H9 (cell line): ENCODE measurements around the gene PTGIR. TPM values are rescaled to one million over a fixed set of nuclear protein-coding genes. Genes with fewer than 3 reads are reported as not detected.

Source experiments
- DNase-seq: peaks from one replicate; pipeline ENCODE4 v3.0.0-alpha.2; 2017
- H2AFZ ChIP-seq: one replicate; pipeline ENCODE4 v1.6.1; 2013; ENCODE audit warnings: mild to moderate bottlenecking, low read length, control low read depth, moderate library complexity
- H2AK5ac ChIP-seq: 2 replicates; pipeline ENCODE4 v1.6.1; 2013; ENCODE audit warnings: low read length, control low read depth, mixed read lengths; ENCODE audit not compliant: insufficient read length
- H2BK120ac ChIP-seq: one replicate; pipeline ENCODE4 v1.6.1; 2013; ENCODE audit warnings: low read depth, mild to moderate bottlenecking, low read length, control low read depth, inconsistent platforms; ENCODE audit not compliant: poor library complexity, severe bottlenecking
- H2BK12ac ChIP-seq: 2 replicates; pipeline ENCODE4 v1.6.1; 2013; ENCODE audit warnings: low read length, control low read depth, mixed read lengths, low read depth; ENCODE audit not compliant: insufficient read length
- H2BK15ac ChIP-seq: 2 replicates; pipeline ENCODE4 v1.6.1; 2013; ENCODE audit warnings: low read depth, low read length, control low read depth
- H2BK20ac ChIP-seq: one replicate; pipeline ENCODE4 v1.6.1; 2013; ENCODE audit warnings: low read depth, mild to moderate bottlenecking, low read length, control low read depth, inconsistent platforms; ENCODE audit not compliant: poor library complexity, severe bottlenecking
- H2BK5ac ChIP-seq: 2 replicates; pipeline ENCODE4 v1.6.1; 2013; ENCODE audit warnings: low read length, control low read depth, mixed read lengths; ENCODE audit not compliant: insufficient read length
- H3K14ac ChIP-seq: 2 replicates; pipeline ENCODE4 v1.6.1; 2013; ENCODE audit warnings: low read length, control low read depth; ENCODE audit not compliant: insufficient read depth
- H3K18ac ChIP-seq: 2 replicates; pipeline ENCODE4 v1.6.1; 2013; ENCODE audit warnings: low read depth, mild to moderate bottlenecking, mixed read lengths, low read length, control low read depth; ENCODE audit not compliant: insufficient read length
- H3K23ac ChIP-seq: 2 replicates; pipeline ENCODE4 v1.6.1; 2013; ENCODE audit warnings: low read length, control low read depth, mixed read lengths, low read depth; ENCODE audit not compliant: insufficient read length
- H3K23me2 ChIP-seq: 2 replicates; pipeline ENCODE4 v1.6.1; 2013; ENCODE audit warnings: low read depth, mild to moderate bottlenecking, mixed read lengths, low read length, control low read depth; ENCODE audit not compliant: insufficient read length, poor library complexity, severe bottlenecking
- H3K27ac ChIP-seq: 2 replicates; pipeline ENCODE4 v1.5.1; 2013; ENCODE audit warnings: low read length, control low read depth, mixed read lengths, low read depth; ENCODE audit not compliant: insufficient read length
- H3K27me3 ChIP-seq: 2 replicates; pipeline ENCODE4 v1.6.1; 2013; ENCODE audit warnings: low read length, control low read depth, inconsistent platforms; ENCODE audit not compliant: insufficient read depth
- H3K4ac ChIP-seq: 2 replicates; pipeline ENCODE4 v1.6.1; 2013; ENCODE audit warnings: low read depth, mild to moderate bottlenecking, control low read depth, inconsistent platforms, low read length, moderate library complexity
- H3K4me1 ChIP-seq: 2 replicates; pipeline ENCODE4 v1.6.1; 2013; ENCODE audit warnings: low read length, control low read depth, inconsistent platforms; ENCODE audit not compliant: insufficient read depth
- H3K4me2 ChIP-seq: 2 replicates; pipeline ENCODE4 v1.6.1; 2013; ENCODE audit warnings: low read length, control low read depth, mixed read lengths; ENCODE audit not compliant: insufficient read length, insufficient read depth
- H3K56ac ChIP-seq: 2 replicates; pipeline ENCODE4 v1.6.1; 2013; ENCODE audit warnings: low read depth, mild to moderate bottlenecking, mixed read lengths, low read length, control low read depth; ENCODE audit not compliant: insufficient read length
- H3K79me1 ChIP-seq: 2 replicates; pipeline ENCODE4 v1.6.1; 2013; ENCODE audit warnings: low read depth, mild to moderate bottlenecking, moderate library complexity, low read length, control low read depth, inconsistent platforms; ENCODE audit not compliant: insufficient read depth, poor library complexity, severe bottlenecking
- H3K79me2 ChIP-seq: 2 replicates; pipeline ENCODE4 v1.6.1; 2013; ENCODE audit warnings: low read length, control low read depth, inconsistent platforms; ENCODE audit not compliant: insufficient read depth
- H3K9ac ChIP-seq: 2 replicates; pipeline ENCODE4 v1.6.1; 2013; ENCODE audit warnings: low read length, control low read depth, mixed read lengths; ENCODE audit not compliant: insufficient read length; ENCODE audit errors: extremely low read depth
- H3K9me3 ChIP-seq: one replicate; pipeline ENCODE4 v1.6.1; 2013; ENCODE audit warnings: low read depth, low read length, inconsistent platforms; ENCODE audit not compliant: control insufficient read depth
- H3T11ph ChIP-seq: one replicate; pipeline ENCODE4 v1.6.1; 2013; ENCODE audit warnings: mild to moderate bottlenecking, low read length, control low read depth, inconsistent platforms
- H4K20me1 ChIP-seq: one replicate; pipeline ENCODE4 v1.6.1; 2013; ENCODE audit not compliant: control insufficient read depth, insufficient read length, insufficient read depth
- H4K5ac ChIP-seq: 2 replicates; pipeline ENCODE4 v1.6.1; 2013; ENCODE audit warnings: low read depth, mild to moderate bottlenecking, mixed read lengths, low read length, control low read depth; ENCODE audit not compliant: insufficient read length
- H4K8ac ChIP-seq: replicated peaks from 2 replicates; pipeline ENCODE4 v1.6.1; 2013; ENCODE audit warnings: low read length, control low read depth, mixed read lengths, low read depth; ENCODE audit not compliant: insufficient read length
- H4K91ac ChIP-seq: 2 replicates; pipeline ENCODE4 v1.6.1; 2013; ENCODE audit warnings: low read depth, mild to moderate bottlenecking, moderate library complexity, mixed read lengths, low read length, control low read depth; ENCODE audit not compliant: insufficient read length
- H3K27ac Mint-ChIP-seq, 3 experiments: 2 replicates in 2 of 3; 3 replicates in 1 of 3; pipeline ENCODE4 v1.8.0; 2020 to 2021; ENCODE audit warnings: mixed read lengths in 3 of 3, mild to moderate bottlenecking in 1 of 3, moderate library complexity in 1 of 3
- H3K27me3 Mint-ChIP-seq: 2 replicates; pipeline ENCODE4 v1.8.0; 2021; ENCODE audit warnings: low read depth, mild to moderate bottlenecking, moderate library complexity, mixed read lengths
- H3K36me3 Mint-ChIP-seq, 3 experiments: 2 replicates in 2 of 3; 3 replicates in 1 of 3; pipeline ENCODE4 v1.8.0; 2020 to 2021; ENCODE audit warnings: low read depth in 3 of 3, mixed read lengths in 3 of 3; ENCODE audit not compliant: insufficient read depth in 1 of 3
- H3K4me1 Mint-ChIP-seq, 2 experiments: 2 replicates each; pipeline ENCODE4 v1.8.0; 2020; ENCODE audit warnings: mixed read lengths in 2 of 2
- H3K4me3 Mint-ChIP-seq, 2 experiments: 2 replicates in 1 of 2; 3 replicates in 1 of 2; pipeline ENCODE4 v1.8.0; 2020 to 2021; ENCODE audit warnings: mild to moderate bottlenecking in 2 of 2, mixed read lengths in 2 of 2, moderate library complexity in 1 of 2
- H3K9me3 Mint-ChIP-seq, 2 experiments: 2 replicates in 1 of 2; 3 replicates in 1 of 2; pipeline ENCODE4 v1.8.0; 2020; ENCODE audit warnings: mild to moderate bottlenecking in 2 of 2, mixed read lengths in 2 of 2, moderate library complexity in 1 of 2
- CTCF ChIP-seq: fragments of 200-600 bp; sonication (generic); conservative IDR thresholded peaks from 3 replicates; pipeline ENCODE4 v1.8.0; 2021; ENCODE audit warnings: antibody characterized with exemption, mild to moderate bottlenecking
- WGBS: extraction: QIAGEN DNeasy Blood & Tissue Kit; methylation state at CpG from one replicate; pipeline ENCODE4 v1.1.7; 2013; ENCODE audit warnings: missing lambda C conversion rate, low lambda C conversion rate, mixed read lengths; ENCODE audit not compliant: insufficient read length; ENCODE audit errors: extremely low coverage; 5-methylcytosine and 5-hydroxymethylcytosine counted together
- total RNA-seq: library from RNA; stranded (reverse); gene quantifications from 2 replicates; pipeline ENCODE4 v1.2.1, GENCODE V29; 2021

Gene PTGIR
- total RNA-seq, 1 experiment from 2014 or later, result not detected

DNA sequence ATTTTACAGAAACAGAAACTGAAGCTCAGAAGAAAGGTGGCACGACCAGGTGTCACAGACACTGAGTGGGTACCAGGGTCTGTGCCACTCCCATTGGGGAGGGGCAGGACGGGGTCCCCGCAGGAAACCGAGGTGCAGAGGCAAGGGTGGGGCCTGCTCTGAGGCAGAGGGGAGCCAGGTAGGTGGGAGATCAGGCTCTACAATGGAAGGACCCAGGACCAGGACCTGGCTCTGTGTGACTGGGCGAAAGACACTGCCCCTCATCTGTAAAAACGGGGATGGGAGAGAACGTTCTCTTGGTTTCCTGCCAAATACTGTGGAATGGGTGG lies 2.8 kb downstream of the PTGIR start:
- H3K23ac ChIP-seq, result no peak overlapping the region
- no peak overlapping the region for H4K8ac ChIP-seq
- TF ChIP-seq CTCF, result no peak; the same call in 2 of the 3 replicates
- no peak overlapping the region for H3K27ac Mint-ChIP-seq
- H2BK12ac ChIP-seq, result no peak overlapping the region
- no peaks in the 10 kb centered on the region for H4K20me1 ChIP-seq
- no peak overlapping the region for H3T11ph ChIP-seq
- no peak overlapping the region for H2AK5ac ChIP-seq
- no peaks in the 10 kb centered on the region for H3K79me1 ChIP-seq
- WGBS, result no CpG with 5 or more reads among the region's 7 CpGs
- no peak overlapping the region for H3K18ac ChIP-seq
- no peak overlapping the region for H2BK20ac ChIP-seq
- H3K27ac ChIP-seq, result no peak overlapping the region
- H3K27me3 ChIP-seq, result no peaks in the 10 kb centered on the region
- DNase-seq, result no peak
- H3K4me1 ChIP-seq, result no peaks in the 10 kb centered on the region; the same call in 1 of the 2 replicates
- H2BK5ac ChIP-seq, result no peak overlapping the region
- H3K9me3 ChIP-seq, result no peaks in the 10 kb centered on the region
- H3K56ac ChIP-seq, result no peak overlapping the region
- H3K27me3 Mint-ChIP-seq, result peaks cover 7% of the 10 kb centered on the region; the same call in 1 of the 2 replicates
- H2BK120ac ChIP-seq, result no peak overlapping the region
- no peaks in the 10 kb centered on the region for H3K79me2 ChIP-seq
- no peak overlapping the region for H4K91ac ChIP-seq
- no peaks in the 10 kb centered on the region for H3K36me3 Mint-ChIP-seq
- H3K4me2 ChIP-seq, result no peak overlapping the region
- no peaks in the 10 kb centered on the region for H3K23me2 ChIP-seq
- H3K4me1 Mint-ChIP-seq, result peaks cover 4 to 21% of the 10 kb centered on the region in 2 experiments
- H2AFZ ChIP-seq, result no peak overlapping the region
- H3K4me3 Mint-ChIP-seq, result no peak overlapping the region
- no peaks in the 10 kb centered on the region; a peak in 1 of 5 replicates for H3K9me3 Mint-ChIP-seq
- H2BK15ac ChIP-seq, result no peak overlapping the region
- no peak overlapping the region for H3K14ac ChIP-seq
- H4K5ac ChIP-seq, result no peak overlapping the region
- no peak overlapping the region for H3K4ac ChIP-seq
- no peak overlapping the region for H3K9ac ChIP-seq
